ENCODE results near the gene WIZ. TPM values are rescaled to one million over a fixed set of nuclear protein-coding genes. Genes with fewer than 3 reads are reported as not detected.

The WIZ gene
- total and polyA plus RNA-seq, 2 of the 4 experiments (the other 2 are of a cell fraction) = 0.90 to 27.1 TPM

DNA sequence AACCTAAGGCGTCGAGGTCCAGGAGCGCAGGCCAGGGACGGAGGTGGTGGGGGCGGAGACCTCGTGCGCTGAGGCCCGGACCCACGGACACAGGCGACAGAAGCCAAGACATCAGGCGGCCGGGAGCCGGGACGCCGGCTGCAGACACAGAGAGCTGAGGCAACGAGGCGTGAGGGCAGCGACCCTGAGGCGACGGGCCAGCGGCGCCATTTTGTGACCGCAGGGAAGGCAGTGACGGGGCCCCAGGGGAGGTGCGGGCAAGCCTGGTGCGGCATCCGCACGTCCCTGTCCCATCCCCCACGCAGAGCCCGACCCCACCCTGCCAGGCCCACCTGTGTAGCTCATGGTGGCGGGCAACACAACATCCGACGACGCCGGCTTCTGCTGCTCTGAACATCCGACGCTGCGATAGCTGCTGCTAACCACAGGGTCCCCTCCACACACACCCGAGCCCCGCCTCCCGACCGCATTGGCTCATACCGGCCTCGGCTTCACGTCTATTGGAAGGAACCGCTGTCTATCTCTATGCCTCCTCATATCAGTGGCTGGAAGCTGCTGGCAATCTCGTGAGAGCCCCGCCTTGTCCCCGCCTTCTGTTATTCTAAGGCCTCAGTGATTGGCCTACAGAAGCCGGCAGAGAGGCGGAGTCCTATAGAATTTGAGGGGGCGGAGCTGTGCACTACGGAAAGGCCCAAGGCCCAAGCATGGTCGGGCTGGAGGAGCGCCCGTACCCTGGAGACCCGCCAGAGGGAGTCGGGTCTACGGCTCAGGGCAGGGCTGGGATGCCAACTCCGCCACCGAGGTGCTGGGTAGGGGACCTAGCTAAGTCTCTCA lies 31.0 kb downstream of the WIZ start, which contains the start of gene AKAP8L:
Gene AKAP8L (minus strand): TSS at position 410 of the 834 bp plus-strand sequence. CDS start 65 bp downstream, at position 345.
- H3K27ac ChIP-seq (ENCODE audit: insufficient read depth, low read length) = peak within 1 kb of the TSS; percentile 85
- ATAC-seq (ENCODE audit: low read depth) = peak; percentile 95
- peak; percentile 45 for TF ChIP-seq MXI1 (IDR thresholded peaks at IDR 0.05; ENCODE audit: borderline replicate concordance, low read depth, low read length)
- TF ChIP-seq RAD21 (IDR thresholded peaks at IDR 0.05; ENCODE audit: low read length) = peak; percentile 65
- TF ChIP-seq MAFK (IDR thresholded peaks at IDR 0.05; ENCODE audit: low read depth, low read length) = no peak
- peak; percentile 90 for TF ChIP-seq POLR2A (IDR thresholded peaks at IDR 0.05; ENCODE audit: low read depth, low read length)
- TF ChIP-seq, protein P1, sequence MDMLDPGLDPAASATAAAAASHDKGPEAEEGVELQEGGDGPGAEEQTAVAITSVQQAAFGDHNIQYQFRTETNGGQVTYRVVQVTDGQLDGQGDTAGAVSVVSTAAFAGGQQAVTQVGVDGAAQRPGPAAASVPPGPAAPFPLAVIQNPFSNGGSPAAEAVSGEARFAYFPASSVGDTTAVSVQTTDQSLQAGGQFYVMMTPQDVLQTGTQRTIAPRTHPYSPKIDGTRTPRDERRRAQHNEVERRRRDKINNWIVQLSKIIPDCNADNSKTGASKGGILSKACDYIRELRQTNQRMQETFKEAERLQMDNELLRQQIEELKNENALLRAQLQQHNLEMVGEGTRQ (IDR thresholded peaks at IDR 0.05; ENCODE audit: low read depth, low read length) = 0 out of 2 replicates have a peak, but pooled peaks have one; percentile 4
- TF ChIP-seq, protein P2, sequence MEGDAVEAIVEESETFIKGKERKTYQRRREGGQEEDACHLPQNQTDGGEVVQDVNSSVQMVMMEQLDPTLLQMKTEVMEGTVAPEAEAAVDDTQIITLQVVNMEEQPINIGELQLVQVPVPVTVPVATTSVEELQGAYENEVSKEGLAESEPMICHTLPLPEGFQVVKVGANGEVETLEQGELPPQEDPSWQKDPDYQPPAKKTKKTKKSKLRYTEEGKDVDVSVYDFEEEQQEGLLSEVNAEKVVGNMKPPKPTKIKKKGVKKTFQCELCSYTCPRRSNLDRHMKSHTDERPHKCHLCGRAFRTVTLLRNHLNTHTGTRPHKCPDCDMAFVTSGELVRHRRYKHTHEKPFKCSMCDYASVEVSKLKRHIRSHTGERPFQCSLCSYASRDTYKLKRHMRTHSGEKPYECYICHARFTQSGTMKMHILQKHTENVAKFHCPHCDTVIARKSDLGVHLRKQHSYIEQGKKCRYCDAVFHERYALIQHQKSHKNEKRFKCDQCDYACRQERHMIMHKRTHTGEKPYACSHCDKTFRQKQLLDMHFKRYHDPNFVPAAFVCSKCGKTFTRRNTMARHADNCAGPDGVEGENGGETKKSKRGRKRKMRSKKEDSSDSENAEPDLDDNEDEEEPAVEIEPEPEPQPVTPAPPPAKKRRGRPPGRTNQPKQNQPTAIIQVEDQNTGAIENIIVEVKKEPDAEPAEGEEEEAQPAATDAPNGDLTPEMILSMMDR (conservative IDR thresholded peaks at IDR 0.05; ENCODE audit: low read depth, low read length) = peak; percentile 71
- TF ChIP-seq FOS (IDR thresholded peaks at IDR 0.05; ENCODE audit: low read depth, low read length) = peak; percentile 91
- TF ChIP-seq CEBPB (IDR thresholded peaks at IDR 0.05; ENCODE audit: low read depth, low read length) = no peak
- TF ChIP-seq MAZ (IDR thresholded peaks at IDR 0.05; ENCODE audit: borderline replicate concordance, low read depth, low read length) = peak; percentile 20; the same call in 1 of the 2 replicates
- TF ChIP-seq, protein P3, sequence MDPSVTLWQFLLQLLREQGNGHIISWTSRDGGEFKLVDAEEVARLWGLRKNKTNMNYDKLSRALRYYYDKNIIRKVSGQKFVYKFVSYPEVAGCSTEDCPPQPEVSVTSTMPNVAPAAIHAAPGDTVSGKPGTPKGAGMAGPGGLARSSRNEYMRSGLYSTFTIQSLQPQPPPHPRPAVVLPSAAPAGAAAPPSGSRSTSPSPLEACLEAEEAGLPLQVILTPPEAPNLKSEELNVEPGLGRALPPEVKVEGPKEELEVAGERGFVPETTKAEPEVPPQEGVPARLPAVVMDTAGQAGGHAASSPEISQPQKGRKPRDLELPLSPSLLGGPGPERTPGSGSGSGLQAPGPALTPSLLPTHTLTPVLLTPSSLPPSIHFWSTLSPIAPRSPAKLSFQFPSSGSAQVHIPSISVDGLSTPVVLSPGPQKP (IDR thresholded peaks at IDR 0.05; ENCODE audit: borderline replicate concordance, low read depth, low read length) = 0 out of 2 replicates have a peak, but pooled peaks have one; percentile 5
- TF ChIP-seq SMC3 (IDR thresholded peaks at IDR 0.05; ENCODE audit: low read depth, low read length) = peak; percentile 69
- peak; percentile 51; the same call in 1 of the 2 replicates for TF ChIP-seq BHLHE40 (IDR thresholded peaks at IDR 0.05; ENCODE audit: low read depth, low read length)

More for the DNA sequence above, 31.0 kb downstream of the WIZ start, which contains the start of gene AKAP8L:
- Histone ChIP-seq H3K4me2 (ENCODE audit: low read depth, low read length) (peak within 1 kb of the TSS; percentile 96), H3K14ac (replicated peaks; ENCODE audit: low read depth, low read length) (peak within 1 kb of the TSS; percentile 86), H3K23ac (ENCODE audit: low read depth, low read length) (peak within 1 kb of the TSS; percentile 77), H3K9me3 (ENCODE audit: control insufficient read depth, insufficient read depth, low read length) (peaks cover 5% of the 10 kb centered on the region; the same call in 1 of the 2 replicates), H2BK20ac (ENCODE audit: low read depth, low read length) (no peak within 1 kb of the TSS), H2AK5ac (ENCODE audit: low read depth, low read length) (peak within 1 kb of the TSS; percentile 46), H2BK5ac (ENCODE audit: low read depth, low read length, poor library complexity, severe bottlenecking) (peak within 1 kb of the TSS; percentile 85), H2BK120ac (ENCODE audit: low read depth, low read length) (peak within 1 kb of the TSS; percentile 35; the same call in 1 of the 2 replicates), H3K9ac (ENCODE audit: low read depth, low read length) (peak within 1 kb of the TSS; percentile 82), H3K9me1 (ENCODE audit: insufficient read depth, low read length) (peaks cover 14% of the 10 kb centered on the region), H3K27me3 (ENCODE audit: control insufficient read depth, insufficient read depth, low read length) (no peaks in the 10 kb centered on the region), H2AK9ac (replicated peaks; ENCODE audit: low read depth, low read length, poor library complexity) (peak within 1 kb of the TSS; percentile 99), H3K18ac (ENCODE audit: low read depth, low read length) (peak within 1 kb of the TSS; percentile 38), H2AFZ (replicated peaks; ENCODE audit: low read length, poor library complexity) (peak within 1 kb of the TSS; percentile 93), H3K4ac (ENCODE audit: low read depth, low read length) (peak within 1 kb of the TSS; percentile 88), H4K20me1 (ENCODE audit: insufficient read depth, low read length) (peaks cover 61% of the 10 kb centered on the region), H4K5ac (ENCODE audit: low read depth, low read length) (peak within 1 kb of the TSS; percentile 30), H3K4me1 (ENCODE audit: control insufficient read depth, insufficient read depth, low read length) (peaks cover 13% of the 10 kb centered on the region), H3K56ac (ENCODE audit: extremely low read depth, insufficient read depth, low read length) (peak within 1 kb of the TSS; percentile 37; the same call in 1 of the 2 replicates), H3K79me1 (ENCODE audit: low read depth in 1 of 2, low read length in 2 of 2) (peaks cover 0 to 39% of the 10 kb centered on the region in 2 experiments; a peak in 2 of 4 replicates), H3K4me3 (ENCODE audit: insufficient read depth, low read depth, low read length) (peak within 1 kb of the TSS; percentile 69), H4K8ac (ENCODE audit: low read depth in 2 of 2, low read length in 2 of 2) (peak within 1 kb of the TSS; percentile 32 to 86), H3K36me3 (ENCODE audit: control insufficient read depth, insufficient read depth, low read length) (peaks cover 19% of the 10 kb centered on the region), H2BK15ac (ENCODE audit: low read depth, low read length) (peak within 1 kb of the TSS; percentile 3; the same call in 1 of the 3 replicates), H4K91ac (ENCODE audit: insufficient read depth, low read depth, low read length) (peak within 1 kb of the TSS; percentile 57)
- peak; percentile 100 for DNase-seq
- no TSS peak for BruUV-seq (replicated peaks)
- intact Hi-C loops (cut with micrococcal nuclease) = loop anchor here (1.0 to 10.0 kb wide), 4 partner anchors 27 to 244 kb away; partner anchors contain the start of gene AKAP8
- ChIA-PET POLR2A (ENCODE audit: unreplicated experiment) (interaction anchor here (0.7 to 1.3 kb wide), 3 partner anchors 14 to 39 kb away, joined by 3 to 4 read pairs (median 4); no protein-coding TSS in a partner anchor), CTCF (interaction anchor here (0.6 to 1.7 kb wide), 9 partner anchors 7 to 137 kb away, joined by 3 to 7 read pairs (median 3); no protein-coding TSS in a partner anchor)
- in situ Hi-C loops (cut with MboI; ENCODE audit: low sequenced_read_pairs) = loop anchor here (25.0 kb wide), 1 partner anchor 769 kb away; the partner anchor contains the start of genes AP1M1 and FAM32A
- WGBS, 2 experiments (ENCODE audit: extremely low coverage in 2 of 2, insufficient read length in 1 of 2) = 0% methylated on average over 20 of the region's 61 CpGs; no CpG with 5 or more reads in 1 of the 2 experiments
- dilution Hi-C loops (cut with HindIII; ENCODE audit: low sequenced_read_pairs, unreplicated experiment) = no loop called here

Measured in IMR-90 (cell line).